Brain microvascular endothelial cell (primary cell): ENCODE results near the gene DAB2IP.

ENCODE experiments used
- DNase-seq: peaks from one replicate; pipeline ENCODE4 v3.0.0-alpha.2; 2020
- H3K27ac ChIP-seq: fragments of 250-450 bp; sonication (Bioruptor Pico); 2 replicates; pipeline ENCODE4 v1.5.1; 2020; ENCODE audit warnings: mild to moderate bottlenecking, moderate library complexity
- H3K27me3 ChIP-seq: fragments of 250-450 bp; sonication (Bioruptor Pico); replicated peaks from 2 replicates; pipeline ENCODE4 v1.5.1; 2020; ENCODE audit warnings: mild to moderate bottlenecking
- H3K36me3 ChIP-seq: fragments of 250-450 bp; sonication (Bioruptor Pico); replicated peaks from 2 replicates; pipeline ENCODE4 v1.5.1; 2020; ENCODE audit warnings: mild to moderate bottlenecking
- H3K4me3 ChIP-seq: 2 replicates; pipeline ENCODE4 v1.5.1; 2011; ENCODE audit warnings: low read depth, mild to moderate bottlenecking, control low read depth, low read length, moderate library complexity
- CTCF ChIP-seq: IDR thresholded peaks from 2 replicates; pipeline ENCODE4 v1.5.1; 2011; ENCODE audit warnings: low read depth, mild to moderate bottlenecking, moderate library complexity, low read length, control low read depth, inconsistent platforms; ENCODE audit errors: missing control alignments
- in situ Hi-C: cut with HindIII; loops from 2 replicates; pipeline ENCODE4 v1.10.0; 2017; ENCODE audit warnings: low sequenced_read_pairs, low pct_ligation_motif_present

DAB2IP gene

GRCh38 chr9:121638901-121639592, 12.4 kb upstream of the DAB2IP start:
- TF ChIP-seq CTCF = no peak
- Histone ChIP-seq H3K4me3 (no peak overlapping the region), H3K36me3 (no peaks in the 10 kb centered on the region), H3K27ac (no peak overlapping the region), H3K27me3 (no peaks in the 10 kb centered on the region)
- DNase-seq = no peak
- in situ Hi-C loops = no loop called here

GRCh38 chr9:121639619-121640018, 11.8 kb upstream of the DAB2IP start:
- no peak for TF ChIP-seq CTCF
- no peaks in the 10 kb centered on the region for H3K27me3 ChIP-seq
- H3K36me3 ChIP-seq = no peaks in the 10 kb centered on the region
- no peak overlapping the region for H3K27ac ChIP-seq
- DNase-seq = no peak
- H3K4me3 ChIP-seq = no peak overlapping the region
- in situ Hi-C loops = no loop called here

- Histone ChIP-seq H3K27ac (no peak overlapping the region), H3K4me3 (no peak overlapping the region), H3K27me3 (no peaks in the 10 kb centered on the region), H3K36me3 (no peaks in the 10 kb centered on the region)
- in situ Hi-C loops = no loop called here
- peak; percentile 73 for TF ChIP-seq CTCF
- no peak for DNase-seq
These were observed 11.4 kb upstream of the DAB2IP start for GRCh38 chr9:121640076-121640475.

- in situ Hi-C loops = no loop called here
- H3K4me3 ChIP-seq = no peak overlapping the region
- DNase-seq = no peak
- no peaks in the 10 kb centered on the region for H3K36me3 ChIP-seq
- H3K27ac ChIP-seq = no peak overlapping the region
- H3K27me3 ChIP-seq = no peaks in the 10 kb centered on the region
- TF ChIP-seq CTCF = no peak
These were observed 10.8 kb upstream of the DAB2IP start for GRCh38 chr9:121640491-121641223.

GRCh38 chr9:121641224-121641611, 10.2 kb upstream of the DAB2IP start:
- Histone ChIP-seq H3K4me3 (no peak overlapping the region), H3K27ac (no peak overlapping the region), H3K36me3 (no peaks in the 10 kb centered on the region), H3K27me3 (no peaks in the 10 kb centered on the region)
- TF ChIP-seq CTCF = no peak
- in situ Hi-C loops = no loop called here
- DNase-seq = no peak
